Inferior parietal cortex (tissue), 1 donor: ENCODE data around the gene OXNAD1.
"Not testable (repeated sequence)": the region's sequence is repeated elsewhere in the genome, so short reads cannot be mapped to it uniquely, and the experiment has no call there.

Experiments used
- DNase-seq: peaks from one replicate; pipeline ENCODE4 v3.0.0-alpha.2; 2016; ENCODE audit errors: extremely low spot score

The OXNAD1 gene

GRCh38 chr3:16304061-16305010 lies 39.3 kb downstream of the OXNAD1 start:
- DNase-seq, result no peak

- DNase-seq, result no peak
These were observed 40.1 kb downstream of the OXNAD1 start for GRCh38 chr3:16305111-16305541.

- no peak for DNase-seq
These were observed 43.0 kb downstream of the OXNAD1 start for GRCh38 chr3:16307832-16308531.

- no peak for DNase-seq
These were observed 43.7 kb downstream of the OXNAD1 start for GRCh38 chr3:16308727-16309126.

- no peak for DNase-seq
These were observed 44.5 kb downstream of the OXNAD1 start for GRCh38 chr3:16309558-16309957.

- not testable (repeated sequence) for DNase-seq
These were observed 45.5 kb downstream of the OXNAD1 start for GRCh38 chr3:16310486-16310885.

DNA sequence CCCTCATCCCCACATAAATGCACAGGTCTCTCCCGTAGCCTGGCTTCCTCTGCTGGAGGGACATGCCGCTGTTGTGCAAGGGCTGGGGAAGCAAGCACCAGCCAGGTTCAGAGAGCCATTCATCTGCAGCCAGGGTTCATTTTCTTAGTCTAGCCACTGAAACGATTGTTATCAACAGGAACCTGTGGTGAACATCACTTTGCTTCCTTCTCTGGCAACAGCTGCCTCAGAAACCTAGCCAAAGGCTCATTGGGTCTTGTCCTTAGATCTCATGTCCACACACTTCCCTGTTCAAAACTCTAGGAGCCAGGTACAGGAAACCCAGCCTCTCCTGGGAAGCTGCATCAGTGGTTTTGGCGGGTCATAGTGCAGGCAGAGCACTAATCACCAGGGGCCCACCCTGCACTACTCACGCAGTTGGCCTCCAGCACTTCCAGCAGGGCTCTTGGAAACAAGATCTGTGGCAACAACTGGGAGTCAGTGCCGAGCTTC lies 47.0 kb downstream of the OXNAD1 start:
- DNase-seq, result no peak

- no peak for DNase-seq
These were observed 49.1 kb downstream of the OXNAD1 start for GRCh38 chr3:16313886-16314645.

- DNase-seq, result no peak
These were observed 50.6 kb downstream of the OXNAD1 start for GRCh38 chr3:16315623-16316022.

GRCh38 chr3:16316396-16316795 lies 51.4 kb downstream of the OXNAD1 start:
- DNase-seq, result no peak

- DNase-seq, result no peak
These were observed 52.0 kb downstream of the OXNAD1 start for GRCh38 chr3:16316847-16317560.

DNA sequence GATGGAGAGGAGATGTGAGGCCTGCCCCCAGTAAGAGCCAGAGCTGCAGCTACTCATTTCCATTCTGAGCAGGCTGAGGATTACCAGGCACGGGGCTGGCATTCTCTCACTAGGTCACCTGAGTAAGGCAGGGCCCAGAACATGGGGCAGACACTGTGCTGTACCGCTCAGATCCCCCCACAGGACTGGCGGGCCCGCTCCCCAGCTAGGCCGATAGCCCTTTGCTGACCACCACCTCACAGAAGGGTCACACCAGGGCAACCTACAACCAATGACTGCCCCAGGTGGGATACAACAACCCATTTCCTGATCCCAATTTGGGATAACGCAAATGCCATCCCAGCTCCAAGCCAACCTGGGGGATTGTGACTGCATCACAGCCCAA lies 52.5 kb downstream of the OXNAD1 start:
- no peak for DNase-seq

- DNase-seq, result no peak
These were observed 53.2 kb downstream of the OXNAD1 start for GRCh38 chr3:16318176-16318575.

- no peak for DNase-seq
These were observed 54.3 kb downstream of the OXNAD1 start for GRCh38 chr3:16319307-16319706.

DNA sequence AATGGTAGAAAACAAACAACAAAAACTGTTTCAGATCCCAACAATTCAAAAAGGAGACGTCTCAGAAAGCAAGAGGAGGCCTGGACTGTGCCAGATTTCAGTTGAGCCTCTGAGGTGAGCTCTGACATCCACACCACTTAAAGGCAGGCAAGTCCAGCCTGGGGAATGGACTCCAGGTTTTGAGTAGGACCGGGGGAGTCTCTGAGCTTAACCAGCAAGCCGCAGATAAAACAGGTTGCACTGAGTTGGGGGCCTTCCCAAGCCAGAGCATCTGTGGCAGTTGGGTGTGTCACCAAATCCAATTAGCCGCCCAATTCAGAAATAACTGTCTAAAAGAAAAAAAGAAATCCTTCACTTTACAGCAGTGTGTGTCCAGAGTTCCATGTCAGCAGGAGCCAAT lies 54.7 kb downstream of the OXNAD1 start:
- DNase-seq, result no peak

DNA sequence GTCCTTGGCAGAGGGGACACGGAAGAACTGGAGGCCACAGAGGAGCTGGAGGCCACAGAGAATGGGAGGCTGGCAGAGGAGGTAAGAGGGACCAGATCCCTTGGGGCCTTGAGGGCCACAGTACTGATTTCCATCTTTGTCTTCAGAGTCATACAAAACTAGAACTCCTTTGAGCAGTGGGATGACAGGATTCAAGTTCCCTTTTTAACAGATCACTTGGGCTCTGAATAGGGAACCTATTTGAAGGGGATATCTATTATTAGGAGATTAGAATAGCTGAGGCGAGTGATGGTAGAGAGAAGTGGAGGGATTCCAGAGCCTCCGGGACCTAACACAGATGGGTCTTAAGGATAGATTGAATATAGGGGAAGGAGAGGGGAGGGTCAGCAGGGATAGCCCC lies 55.7 kb downstream of the OXNAD1 start:
- no peak for DNase-seq

DNA sequence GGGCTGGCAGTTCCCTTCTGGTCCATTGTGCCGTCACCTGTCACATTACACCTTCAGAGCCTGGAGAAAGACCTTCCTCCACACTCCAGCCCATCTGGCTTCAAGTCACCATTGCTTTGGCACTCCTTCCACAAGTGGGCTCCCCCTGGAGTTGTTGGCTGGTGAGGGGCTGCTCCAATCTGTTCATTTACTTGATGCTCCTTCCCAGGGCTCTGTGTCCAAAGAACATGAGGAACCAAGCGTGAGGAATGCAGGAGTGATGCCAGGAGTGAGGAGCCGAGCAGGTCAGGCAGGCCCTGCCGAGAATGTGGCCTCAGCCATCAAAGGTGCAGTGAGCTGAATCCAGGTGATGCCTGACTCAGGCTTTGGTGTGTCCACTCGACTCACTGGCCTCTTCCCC lies 57.2 kb downstream of the OXNAD1 start:
- no peak for DNase-seq

DNA sequence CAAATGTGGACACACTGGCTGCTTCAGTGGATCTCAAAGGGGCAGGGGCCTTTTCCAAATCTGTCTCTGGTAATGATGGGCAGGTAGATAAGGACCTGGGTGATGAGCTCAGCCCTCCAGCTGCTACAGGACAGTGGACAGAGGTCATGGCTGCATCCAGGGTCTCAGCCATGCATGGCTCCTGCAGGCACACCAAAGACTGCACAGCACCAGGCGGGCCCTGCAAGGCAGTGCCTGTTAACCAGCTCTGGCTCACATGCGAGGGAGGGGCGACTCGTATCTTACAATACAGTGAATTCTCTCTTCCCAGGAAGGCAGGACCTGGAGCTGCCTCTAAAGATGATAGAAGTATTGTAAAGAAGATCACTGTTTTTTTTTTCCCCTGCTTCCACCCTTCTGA lies 58.7 kb downstream of the OXNAD1 start:
- DNase-seq, result no peak

GRCh38 chr3:16325850-16326249 lies 60.8 kb downstream of the OXNAD1 start:
- DNase-seq, result no peak

- no peak for DNase-seq
These were observed 61.8 kb downstream of the OXNAD1 start for GRCh38 chr3:16326724-16327349.

GRCh38 chr3:16328124-16328523 lies 63.1 kb downstream of the OXNAD1 start:
- DNase-seq, result no peak
